Measurements from ENCODE around the gene ATP2B2.

The ATP2B2 gene

DNA sequence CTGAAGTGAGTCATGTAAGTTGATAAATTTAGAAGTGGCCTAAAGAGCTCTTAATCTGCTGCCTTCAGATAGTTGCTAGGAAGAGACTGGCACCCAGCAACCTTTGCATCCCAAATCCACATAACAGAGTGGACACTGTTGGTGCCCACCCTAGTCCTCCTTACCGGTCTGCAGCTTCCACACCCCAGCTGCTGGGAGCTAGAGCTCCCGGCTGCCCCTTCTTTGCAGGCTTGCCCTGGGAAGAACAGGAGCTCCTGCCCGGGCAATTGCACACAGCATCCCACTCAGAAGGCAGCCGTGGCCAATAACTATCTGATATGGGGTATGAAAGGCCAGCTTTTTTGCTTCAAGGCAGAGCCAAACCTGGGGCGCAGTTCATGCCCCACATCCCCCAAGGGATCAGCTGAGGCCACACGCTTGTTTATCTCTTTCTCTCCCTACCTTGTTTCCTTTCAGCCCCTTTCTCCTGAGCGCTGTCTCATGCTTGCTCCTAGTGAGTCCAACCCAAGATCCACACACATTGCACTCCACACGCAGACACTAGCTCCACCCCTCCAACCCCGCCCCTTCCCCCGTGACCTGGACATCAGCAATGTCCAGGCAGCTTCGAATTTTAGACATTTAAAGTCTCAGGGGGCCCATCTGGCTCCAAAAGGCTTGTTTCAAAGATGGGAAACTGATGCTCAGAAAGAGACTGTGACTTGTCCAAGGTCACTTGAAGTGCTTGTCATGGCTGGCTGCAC is 9.1 kb downstream of the ATP2B2 start:
- H3K4me3 ChIP-seq (ENCODE audit: low read depth, low read length): no peak overlapping the region

DNA sequence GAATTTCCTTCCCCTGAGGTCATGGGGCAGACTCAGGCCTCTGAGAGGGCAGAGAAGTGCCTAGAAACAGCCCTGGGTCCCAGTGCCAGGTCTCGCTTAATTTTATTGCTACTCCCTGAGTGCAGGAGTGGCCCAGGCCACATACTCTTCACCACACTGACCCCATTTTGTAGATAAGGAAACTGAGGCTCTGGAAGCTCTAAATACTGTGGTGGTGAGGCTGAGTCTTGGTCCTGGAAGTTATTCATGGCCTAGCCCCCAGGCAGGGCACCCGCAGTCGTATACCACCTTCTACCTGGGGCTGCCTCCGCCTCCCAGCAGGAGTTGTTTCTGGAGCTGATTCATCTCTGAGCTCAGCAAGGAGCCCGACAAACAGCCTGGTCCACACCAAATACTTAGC is 9.8 kb downstream of the ATP2B2 start:
- H3K4me3 ChIP-seq (ENCODE audit: low read depth, low read length): no peak overlapping the region

DNA sequence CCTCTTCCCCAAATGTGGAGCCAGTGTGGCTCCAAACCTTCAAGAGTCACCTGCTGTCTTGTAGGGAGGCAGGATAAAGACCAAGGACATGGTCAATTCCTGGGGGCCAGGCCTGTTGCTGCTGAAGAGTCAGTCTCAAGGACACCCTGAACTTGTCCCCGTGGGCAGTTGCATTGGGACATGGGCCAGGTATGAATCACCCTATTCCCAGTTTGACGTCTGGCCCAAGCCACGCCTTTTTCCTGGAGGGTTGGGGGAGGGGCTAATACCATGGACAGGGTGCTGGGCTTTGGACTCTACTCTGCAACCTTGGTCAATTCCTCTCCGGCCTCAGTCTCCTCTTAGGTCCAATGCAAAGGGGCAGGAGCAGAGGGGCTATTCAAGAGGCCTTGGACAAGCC is 10.4 kb downstream of the ATP2B2 start:
- no peak overlapping the region for H3K4me3 ChIP-seq (ENCODE audit: low read depth, low read length)

DNA sequence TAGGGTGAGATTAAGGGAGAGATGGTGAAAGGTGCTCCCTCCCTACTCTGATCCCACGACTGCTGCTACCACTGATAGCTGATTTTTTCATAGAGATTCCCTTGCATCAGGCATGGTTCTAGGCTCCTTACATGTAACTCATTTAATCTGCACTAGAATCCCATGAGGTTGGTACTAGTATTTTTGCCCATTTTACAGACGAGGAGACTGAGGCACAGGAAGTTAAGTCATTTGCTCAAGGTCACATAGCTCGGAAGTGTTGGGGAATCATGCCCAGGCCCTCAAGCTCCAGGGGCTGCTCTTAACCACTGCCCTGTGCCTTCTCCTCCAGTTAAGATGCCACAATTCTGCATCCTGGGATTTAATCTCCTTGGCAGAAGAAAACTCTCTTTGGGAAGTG is 11.2 kb downstream of the ATP2B2 start:
- H3K4me3 ChIP-seq (ENCODE audit: low read depth, low read length): no peak overlapping the region

DNA sequence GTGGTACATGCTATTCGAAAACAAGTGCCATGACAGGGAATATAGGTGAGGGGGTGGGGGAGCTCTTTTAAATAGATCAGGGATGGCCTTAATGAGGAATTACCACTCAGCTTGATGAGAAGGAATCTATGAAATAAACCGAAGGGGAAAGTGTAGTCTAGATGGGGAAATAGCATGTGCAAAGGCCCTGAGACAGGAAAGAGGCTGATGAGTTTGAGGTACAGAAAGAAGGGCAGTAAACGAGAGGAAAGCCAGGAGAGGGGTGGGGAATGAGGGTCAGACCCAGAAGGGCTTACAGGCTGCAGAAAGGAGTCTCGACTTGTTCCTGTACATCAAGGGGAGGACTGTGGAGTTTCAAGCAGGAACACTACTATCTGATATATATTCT is 12.2 kb downstream of the ATP2B2 start:
- H3K4me3 ChIP-seq (ENCODE audit: low read depth, low read length): no peak overlapping the region

DNA sequence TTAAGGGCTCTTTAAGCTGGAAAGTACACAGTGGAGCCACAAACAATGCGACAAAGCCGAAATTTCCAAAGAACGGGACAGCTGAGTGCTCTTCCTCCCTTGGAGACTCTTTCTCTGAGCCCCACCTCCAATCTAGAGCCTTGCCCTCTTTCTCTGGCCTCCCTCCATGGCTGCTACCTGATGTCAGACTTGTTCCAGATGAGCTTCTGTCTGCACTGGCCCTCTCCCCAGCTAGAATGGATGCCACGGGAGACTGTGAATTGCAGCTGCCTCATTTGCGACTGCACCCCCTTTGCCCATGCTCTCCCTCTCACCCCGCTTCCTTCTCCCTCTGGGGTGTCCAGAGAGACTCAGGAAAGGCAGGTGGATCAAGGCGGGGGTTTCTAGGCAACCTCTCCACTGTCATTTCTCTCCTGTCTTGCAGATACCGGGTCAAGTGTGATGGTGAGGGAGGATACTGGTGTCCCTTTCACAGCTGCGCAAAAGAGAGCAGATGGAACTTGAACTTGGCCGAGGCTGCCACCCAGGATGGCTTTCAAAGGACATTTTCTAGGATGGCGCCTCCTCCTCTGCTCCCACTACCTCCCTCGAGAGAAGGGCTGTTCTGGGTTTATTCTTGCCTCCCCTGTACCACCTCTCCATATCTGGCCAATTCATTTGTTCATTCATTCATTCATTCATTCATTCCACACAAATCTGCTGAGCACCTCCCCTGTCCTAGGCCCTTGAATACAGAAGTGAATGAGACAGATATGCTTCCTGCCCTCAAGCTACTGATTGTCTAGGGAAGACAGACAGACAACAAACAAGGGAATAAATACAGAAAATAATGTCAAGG is 12.8 kb downstream of the ATP2B2 start:
- H3K4me3 ChIP-seq (ENCODE audit: low read depth, low read length): no peak overlapping the region

DNA sequence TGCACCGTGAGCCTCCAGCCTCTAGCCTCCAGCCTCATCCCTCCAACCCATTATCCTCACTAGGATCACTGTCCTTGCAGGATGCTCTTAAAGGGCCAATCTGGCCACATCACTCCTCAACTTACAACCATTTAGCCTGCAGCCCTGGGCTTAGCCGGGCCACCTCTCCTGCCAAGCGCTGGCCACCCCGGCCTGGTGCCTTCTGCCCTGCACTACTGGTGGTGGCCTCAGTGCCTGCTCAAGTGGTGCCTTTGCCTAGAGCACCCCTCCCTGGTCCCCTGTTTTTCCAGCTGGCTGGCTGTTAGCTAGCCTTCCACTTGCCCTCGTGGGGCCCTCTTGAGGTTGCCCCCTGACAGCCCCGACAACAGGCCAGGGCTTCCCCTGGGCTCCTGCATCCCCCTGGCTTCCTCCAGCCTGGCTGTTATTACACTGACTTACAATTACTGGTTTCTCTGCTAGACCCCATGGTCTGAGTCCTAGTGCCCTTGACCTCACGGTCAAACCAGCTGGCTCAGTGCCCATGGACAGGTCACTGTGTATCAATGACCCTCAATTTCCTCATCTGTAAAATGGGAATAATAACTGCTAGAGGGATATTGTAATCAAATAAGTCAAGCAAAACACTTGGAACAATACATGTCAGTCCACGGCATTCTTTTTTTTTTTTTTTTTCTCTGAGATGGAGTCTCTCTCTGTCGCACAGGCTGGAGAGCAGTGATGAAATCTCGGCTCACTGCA is 15.5 kb downstream of the ATP2B2 start:
- H3K4me3 ChIP-seq (ENCODE audit: low read depth, low read length): no peak overlapping the region

DNA sequence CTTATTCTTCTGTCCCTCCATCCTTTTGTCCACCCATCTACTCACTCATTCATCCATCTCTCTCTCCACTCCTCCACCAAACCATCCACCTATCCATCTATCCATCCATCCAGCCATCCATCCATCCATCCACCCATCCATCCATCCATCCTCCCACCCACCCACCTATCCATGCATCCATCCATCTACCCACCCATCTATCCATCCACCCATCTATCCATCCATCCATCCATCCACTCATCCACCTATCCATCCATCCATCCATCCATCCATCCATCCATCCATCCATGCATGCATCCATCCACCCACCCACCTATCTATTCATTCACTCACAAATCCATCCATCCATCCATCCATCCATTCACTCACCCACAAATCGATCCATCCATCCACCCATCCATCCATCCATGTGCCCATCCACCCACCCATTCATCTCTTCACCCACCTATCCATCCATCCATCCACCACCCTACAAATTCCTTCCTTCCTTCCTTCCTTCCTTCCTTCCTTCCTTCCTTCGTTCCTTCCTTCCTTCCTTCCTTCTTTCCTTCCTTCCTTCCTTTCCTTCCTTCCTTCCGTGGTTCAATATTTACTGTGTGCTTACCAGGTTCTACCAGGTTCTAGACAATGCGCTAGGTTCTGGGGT is 17.3 kb downstream of the ATP2B2 start:
- no peak overlapping the region for H3K4me3 ChIP-seq (ENCODE audit: low read depth, low read length)

DNA sequence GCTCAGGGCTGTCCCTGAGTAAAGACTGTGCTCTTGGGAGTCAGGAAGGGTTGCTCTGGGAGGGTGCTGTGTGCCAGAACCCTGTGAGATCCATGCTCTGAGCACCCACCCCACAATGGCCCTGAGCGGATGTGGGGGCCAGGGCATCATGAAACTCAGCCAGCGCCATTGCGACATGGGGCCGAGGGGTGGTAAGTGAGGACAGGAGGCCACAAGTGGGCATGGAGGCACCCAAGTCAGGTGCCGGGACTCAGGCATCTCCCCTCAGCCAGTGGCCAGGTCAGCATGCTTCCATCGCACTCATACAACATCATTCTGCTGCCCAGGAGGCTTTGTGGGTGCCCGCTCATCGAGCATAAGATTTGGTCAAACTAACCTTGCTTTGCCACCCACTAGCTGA is 19.6 kb downstream of the ATP2B2 start:
- H3K4me3 ChIP-seq (ENCODE audit: low read depth, low read length): no peak overlapping the region

DNA sequence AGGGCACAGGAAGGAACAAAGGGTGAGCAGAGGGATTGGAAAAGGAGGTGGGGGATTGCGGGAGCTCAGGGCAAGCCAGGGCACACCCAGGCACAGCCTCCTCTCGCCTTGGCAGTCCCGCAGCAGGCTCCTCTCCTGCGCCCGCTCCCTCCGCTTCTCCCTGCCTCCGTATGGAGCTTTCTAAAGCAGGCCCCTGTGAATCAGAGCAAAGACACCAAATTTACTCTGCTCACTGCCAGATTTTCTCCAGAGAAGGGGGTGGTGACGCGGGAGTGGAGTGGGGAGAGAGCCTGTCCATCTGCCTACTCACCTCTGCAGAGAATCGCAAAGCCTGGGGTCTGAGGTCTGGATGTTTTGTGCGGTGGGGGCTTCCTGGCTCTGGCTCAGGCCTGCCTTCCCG is 20.0 kb downstream of the ATP2B2 start:
- H3K4me3 ChIP-seq (ENCODE audit: low read depth, low read length): no peak overlapping the region

DNA sequence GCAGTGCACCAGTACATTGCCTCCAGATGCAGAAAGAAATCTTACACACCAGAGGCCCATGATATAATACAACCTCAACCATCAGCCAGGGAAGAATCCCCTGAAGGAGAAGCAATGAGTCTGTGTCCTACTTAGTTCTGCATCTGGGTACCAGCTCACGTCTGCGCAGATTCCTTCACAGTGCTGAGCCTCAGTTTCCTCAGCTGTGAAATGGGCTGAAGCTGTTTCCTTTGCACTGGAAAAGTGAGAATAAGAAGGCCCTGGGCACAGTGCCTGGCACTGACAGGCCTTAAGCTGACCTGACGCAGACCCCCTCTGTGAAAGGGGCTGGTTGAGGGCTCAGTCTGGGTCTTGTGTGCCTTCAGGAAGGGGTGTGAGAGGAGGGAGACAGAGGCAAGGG is 20.7 kb downstream of the ATP2B2 start:
- H3K4me3 ChIP-seq (ENCODE audit: low read depth, low read length): no peak overlapping the region

DNA sequence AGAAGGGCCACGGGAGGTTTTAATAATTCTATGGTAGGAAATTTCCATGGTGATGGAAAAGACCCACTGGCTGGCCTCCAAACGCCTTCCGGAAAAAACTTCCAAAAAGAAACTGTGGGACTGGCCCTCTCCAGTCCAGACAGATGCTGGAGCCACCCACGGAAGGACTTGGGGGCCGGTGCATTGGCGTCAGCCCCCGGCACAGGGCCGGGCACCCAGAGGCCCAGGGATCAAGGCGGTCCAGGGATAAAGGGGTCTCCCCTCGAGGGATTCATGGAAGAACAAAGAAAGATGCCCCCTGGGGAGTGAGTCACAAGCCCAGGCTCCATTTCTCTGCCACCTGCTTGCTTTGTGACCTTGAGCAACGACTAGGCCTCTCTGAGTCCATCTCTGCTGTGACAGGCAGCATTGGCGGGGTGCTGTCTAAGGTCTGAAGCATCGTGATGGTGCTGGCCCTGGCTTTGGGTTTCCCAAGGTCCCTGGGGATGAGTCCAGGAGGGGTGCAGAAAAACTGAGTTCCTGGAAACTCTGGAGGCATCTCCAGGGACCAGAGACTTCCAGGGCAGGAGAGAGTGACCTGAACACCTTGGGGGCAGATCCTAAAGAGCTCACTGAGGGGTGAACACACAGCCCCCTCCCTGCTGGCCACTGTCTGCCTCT is 21.6 kb downstream of the ATP2B2 start:
- no peak overlapping the region for H3K4me3 ChIP-seq (ENCODE audit: low read depth, low read length)

DNA sequence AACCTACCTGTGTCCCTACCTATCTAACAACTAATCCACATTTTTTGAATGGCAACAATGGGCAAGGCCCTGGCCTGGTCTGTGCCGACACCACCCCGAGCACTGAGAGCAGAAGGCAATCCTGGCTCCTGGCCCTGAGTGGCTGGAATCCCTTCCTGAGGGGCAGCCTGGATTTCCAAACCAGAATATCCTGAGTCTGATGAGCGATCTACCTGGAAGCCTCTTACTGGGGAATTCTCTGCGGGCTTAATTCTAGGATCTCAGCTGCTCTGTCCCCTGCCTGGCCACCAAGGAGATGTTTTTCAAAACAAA is 22.1 kb downstream of the ATP2B2 start:
- no peak overlapping the region for H3K4me3 ChIP-seq (ENCODE audit: low read depth, low read length)

DNA sequence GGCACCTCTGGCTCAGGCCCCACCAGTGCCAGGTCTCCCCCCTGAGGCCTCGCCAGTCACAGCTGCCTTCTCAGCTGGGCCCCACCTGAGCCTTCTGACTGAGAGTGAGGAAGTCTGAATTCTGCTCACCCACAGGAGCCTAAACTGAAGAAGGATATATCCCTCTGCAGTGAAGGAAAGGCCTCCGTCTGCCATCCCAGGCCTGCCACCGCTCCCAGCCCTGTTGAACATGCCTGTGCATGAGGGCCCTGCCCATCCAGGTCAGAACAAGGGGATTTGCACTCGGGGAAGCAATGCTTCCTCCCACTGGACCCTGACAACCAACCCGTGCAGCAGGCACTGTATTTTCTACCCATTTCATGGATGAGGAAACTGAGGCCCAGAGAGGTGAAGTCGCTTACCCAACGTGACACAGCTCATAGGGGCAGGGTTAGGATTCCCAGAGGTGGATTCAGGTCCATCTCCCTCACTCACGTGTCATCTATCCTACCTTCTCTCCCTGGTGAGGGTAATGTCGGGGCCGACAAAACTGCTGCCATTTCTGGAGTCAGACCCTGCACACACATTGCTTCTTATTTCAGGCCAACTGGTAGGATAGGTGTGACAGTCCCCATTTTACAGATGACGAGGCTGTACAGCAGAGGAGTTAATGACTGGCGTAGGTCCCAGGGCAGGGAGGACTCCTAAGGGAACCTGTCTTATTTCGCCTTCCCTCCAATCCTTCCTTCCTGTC is 22.6 kb downstream of the ATP2B2 start:
- H3K4me3 ChIP-seq (ENCODE audit: low read depth, low read length): no peak overlapping the region

DNA sequence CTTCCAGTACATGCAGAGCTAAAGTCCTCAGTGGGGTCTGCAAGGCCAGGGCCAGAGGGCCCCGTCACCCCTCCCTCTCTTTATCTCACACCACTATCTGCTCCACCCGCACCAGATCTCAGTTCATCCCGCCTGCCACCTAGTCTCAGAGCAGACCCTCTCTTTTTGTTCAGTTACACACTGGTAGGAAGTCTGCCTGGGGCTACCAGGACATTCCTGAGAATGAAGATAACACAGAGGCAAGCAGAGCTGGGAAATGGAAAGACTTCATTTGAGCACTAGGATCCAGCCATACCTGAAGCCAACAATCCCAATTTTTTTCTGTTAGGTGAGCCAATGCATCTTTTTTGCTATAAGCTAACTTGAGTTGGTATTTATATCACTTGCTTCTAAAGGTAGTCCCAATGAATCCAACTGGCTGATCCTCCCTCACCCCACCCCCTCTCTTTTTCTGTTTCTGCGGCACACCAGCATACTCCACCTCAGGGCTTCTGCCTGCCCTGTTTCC is 24.5 kb downstream of the ATP2B2 start:
- H3K4me3 ChIP-seq (ENCODE audit: low read depth, low read length): no peak overlapping the region

DNA sequence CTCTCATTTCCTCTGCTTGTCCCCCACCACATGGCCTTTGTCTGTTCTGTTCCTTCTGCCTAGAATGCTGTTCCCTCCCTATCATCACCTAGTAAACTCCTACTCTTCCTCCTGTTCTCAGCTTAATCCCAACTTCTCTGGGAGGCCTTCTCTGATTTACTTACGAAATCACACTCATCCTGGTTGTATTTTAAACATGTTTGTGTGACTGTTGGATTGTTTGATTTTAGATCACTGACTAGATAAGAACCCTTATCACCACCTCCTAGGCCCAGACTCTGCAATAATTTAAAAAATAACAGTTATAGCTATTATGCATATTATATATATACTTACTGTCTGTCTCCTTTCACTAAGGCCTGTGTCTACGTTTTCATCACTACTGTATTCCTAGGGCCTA is 26.1 kb downstream of the ATP2B2 start:
- no peak overlapping the region for H3K4me3 ChIP-seq (ENCODE audit: low read depth, low read length)

DNA sequence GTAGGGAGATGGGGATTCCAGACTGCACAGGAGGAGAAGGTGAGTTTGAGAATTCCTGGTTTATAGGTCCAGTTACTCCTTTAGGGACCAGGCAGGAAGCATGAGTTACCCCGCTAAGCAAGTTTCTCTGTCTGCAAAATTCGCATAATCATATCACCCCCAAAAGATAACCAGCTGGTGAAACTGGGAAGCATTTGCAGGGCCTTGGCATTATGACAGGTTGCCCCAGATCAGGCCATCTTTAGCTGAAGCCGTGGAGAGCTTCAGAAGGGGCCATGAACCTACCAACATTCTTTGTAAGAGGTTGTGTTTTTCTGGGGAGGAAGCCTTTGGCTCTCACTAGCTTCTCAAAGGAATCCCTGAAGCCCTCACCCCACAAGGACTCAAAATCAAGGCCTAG is 29.4 kb downstream of the ATP2B2 start:
- H3K4me3 ChIP-seq (ENCODE audit: low read depth, low read length): no peak overlapping the region

DNA sequence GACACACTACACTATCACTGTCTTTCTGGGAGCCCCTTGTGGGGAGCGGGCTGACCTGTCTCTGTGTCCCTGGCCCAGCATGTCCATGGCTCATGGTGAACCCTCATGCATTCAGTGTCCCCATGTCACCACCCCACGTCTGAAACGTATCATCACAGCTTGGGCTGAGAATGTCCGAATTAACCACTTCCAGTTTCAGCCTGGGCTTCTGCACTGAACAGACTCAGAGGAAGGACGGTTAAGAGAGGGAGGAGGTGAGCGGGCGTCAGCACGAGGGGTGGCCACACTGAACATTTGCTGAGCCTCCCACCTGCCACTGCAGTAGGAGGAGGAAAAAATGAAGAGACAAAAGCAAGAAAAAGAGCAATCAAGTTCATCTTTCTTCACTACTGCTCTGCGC is 30.5 kb downstream of the ATP2B2 start:
- no peak overlapping the region for H3K4me3 ChIP-seq (ENCODE audit: low read depth, low read length)

DNA sequence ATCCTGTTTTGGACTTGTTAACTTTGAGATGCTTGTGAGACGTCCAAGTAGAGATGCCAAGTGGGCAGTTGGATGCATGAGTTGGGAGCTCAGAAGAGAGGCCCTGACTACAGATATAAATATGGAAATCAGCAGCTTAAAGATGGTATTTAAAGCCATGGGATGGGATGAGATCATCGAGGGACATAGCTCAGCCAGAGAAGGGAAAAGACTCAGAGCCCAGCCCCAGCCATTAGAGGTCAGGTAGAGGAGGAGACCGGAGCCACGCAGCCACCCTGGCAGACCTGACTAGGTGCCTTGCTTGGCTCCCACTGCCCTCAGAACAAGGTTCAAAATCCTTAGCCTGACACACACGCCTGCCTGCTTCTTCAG is 31.1 kb downstream of the ATP2B2 start:
- H3K4me3 ChIP-seq (ENCODE audit: low read depth, low read length): no peak overlapping the region

DNA sequence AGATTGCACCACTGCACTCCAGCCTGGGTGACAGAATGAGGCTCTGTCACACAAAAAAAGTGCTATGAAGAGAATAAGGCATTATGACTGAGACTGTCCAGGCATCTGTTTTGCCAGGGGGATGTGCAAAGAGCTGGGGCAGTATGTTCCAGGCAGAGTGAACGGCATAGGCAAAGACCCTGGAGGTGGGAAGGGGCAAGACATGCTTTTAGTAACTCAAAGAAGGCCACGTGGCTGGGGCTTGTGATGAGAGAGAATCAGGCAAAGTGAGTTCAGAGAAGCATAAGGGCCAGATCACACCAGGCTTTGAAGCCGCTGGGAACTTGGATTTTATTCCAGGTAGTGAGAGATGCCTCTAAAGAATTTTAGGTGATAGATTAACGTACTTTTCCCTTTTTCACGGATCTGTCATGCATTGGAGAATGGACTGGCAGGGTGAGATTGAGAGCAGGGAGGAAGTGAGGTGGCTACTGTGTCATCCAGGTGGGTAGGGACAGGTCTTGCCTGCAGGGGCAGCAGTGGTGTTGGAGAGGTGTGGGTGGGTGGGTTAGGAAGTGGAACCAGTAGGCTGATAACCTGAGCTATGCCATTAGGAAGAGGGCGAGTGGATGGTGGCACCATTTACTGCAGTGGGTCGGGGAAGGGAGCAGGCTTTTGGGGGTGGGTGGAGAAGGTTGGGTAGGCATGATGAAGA is 31.7 kb downstream of the ATP2B2 start:
- no peak overlapping the region for H3K4me3 ChIP-seq (ENCODE audit: low read depth, low read length)
